NCI-H2081 (cell line): Measurements from ENCODE around the gene ALK.

ENCODE experiments used
- DNase-seq, 2 experiments: peaks; one replicate each; lab custom pipeline; 2025; lab: John Stamatoyannopoulos, UW

The ALK gene

GRCh38 chr2:29789911-29790485 is 131.4 kb downstream of the ALK start:
- DNase-seq = no peak

- DNase-seq = no peak
Observed at GRCh38 chr2:29787473-29788465, 133.6 kb downstream of the ALK start.

- DNase-seq = no peak
Observed at GRCh38 chr2:29786361-29786760, 135.0 kb downstream of the ALK start.

- no peak for DNase-seq
Observed at GRCh38 chr2:29783666-29784065, 137.7 kb downstream of the ALK start.

- no peak for DNase-seq
Observed at GRCh38 chr2:29782549-29783458, 138.6 kb downstream of the ALK start.

GRCh38 chr2:29782087-29782486 is 139.3 kb downstream of the ALK start:
- DNase-seq = no peak

DNA sequence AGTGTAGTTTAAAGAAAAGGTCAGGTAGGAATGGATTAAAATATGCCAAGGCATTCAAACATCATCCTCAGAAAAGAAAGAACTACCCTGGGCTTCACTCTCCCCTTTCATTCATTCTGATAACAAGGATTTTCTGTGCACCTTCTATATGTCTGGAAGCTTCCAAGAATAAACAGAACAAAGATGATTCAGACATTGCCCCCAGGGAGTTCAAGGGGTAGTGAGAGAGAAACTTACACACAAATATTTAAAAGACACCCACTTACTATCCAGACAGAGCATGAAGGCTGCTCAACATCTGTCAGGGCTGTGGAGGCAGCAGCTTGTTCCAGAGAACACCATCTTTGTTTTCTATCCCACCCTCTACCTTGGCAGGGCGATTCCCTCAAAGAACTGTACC is 140.5 kb downstream of the ALK start:
- DNase-seq = no peak

DNA sequence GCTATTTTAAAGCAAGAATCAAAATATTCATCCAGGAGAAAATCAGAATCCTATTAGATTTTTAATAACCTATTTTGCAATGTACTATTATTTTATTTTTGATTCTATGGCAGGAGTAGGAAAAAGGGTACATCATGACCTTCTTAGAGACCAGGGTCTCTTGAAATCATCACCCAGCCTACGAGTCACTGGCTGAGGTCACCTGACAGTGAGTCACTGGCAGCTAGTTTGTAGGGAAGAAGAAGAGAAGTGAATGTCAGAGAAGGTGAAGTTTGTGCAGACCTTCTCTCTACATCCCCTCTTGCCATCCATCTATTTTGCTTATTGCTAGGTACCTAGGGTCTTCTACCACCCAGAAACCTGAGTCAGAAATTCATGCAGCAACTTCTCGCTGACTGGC is 144.2 kb downstream of the ALK start:
- no peak for DNase-seq

GRCh38 chr2:29776406-29776805 is 145.0 kb downstream of the ALK start:
- DNase-seq = no peak

DNA sequence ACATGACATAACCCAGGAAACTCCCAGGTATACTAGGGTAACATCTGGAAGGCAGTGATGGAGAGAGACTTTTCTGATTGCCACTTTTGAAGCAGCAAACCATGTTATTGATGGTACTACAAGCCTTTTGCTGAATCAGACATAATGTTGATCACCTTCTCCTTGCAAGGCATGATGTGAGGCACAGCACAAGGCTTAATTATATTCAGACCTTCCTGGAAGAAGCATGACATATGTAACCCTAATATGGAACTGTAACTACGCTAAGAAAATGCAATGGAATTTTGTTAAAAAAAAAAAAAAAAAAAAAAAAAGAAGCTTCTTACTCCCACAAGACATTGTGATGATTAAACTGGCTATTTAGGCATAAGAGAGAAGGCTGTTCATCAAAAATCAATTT is 145.4 kb downstream of the ALK start:
- no peak for DNase-seq

DNA sequence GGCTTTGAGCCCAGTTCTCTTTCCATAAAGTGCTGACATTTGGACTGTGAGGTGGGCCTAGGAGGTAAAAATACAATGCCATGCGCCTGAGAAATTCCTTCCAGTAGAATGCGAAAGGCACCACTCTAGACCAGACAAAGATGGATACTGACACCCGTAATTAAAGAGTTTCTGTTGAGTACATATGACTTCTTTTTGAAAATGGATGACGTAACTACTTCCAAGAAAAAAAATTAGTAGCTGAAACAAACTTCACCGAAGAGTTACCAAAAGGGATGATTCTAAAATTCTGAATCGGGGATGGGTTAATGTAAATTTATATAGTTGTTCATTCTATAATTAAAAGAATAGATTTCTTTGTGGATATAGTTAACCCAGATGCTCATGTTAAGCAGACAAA is 146.8 kb downstream of the ALK start:
- no peak for DNase-seq

DNA sequence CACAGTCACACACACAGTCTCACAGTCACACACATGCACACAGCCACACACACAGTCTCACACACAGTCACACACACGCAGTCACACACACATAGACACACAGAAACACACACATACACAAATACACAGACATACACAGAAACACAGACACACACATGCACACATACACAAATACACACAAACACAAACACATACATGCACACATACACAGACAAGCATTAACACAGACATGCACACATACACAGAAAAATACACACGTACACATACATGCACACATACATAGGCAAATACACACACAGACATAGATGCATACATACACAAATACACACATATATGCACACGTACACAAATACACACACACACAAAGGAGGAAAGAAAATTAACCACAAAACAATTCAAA is 150.5 kb downstream of the ALK start:
- no peak for DNase-seq

- no peak for DNase-seq
Observed at GRCh38 chr2:29769847-29770246, 151.5 kb downstream of the ALK start.

DNA sequence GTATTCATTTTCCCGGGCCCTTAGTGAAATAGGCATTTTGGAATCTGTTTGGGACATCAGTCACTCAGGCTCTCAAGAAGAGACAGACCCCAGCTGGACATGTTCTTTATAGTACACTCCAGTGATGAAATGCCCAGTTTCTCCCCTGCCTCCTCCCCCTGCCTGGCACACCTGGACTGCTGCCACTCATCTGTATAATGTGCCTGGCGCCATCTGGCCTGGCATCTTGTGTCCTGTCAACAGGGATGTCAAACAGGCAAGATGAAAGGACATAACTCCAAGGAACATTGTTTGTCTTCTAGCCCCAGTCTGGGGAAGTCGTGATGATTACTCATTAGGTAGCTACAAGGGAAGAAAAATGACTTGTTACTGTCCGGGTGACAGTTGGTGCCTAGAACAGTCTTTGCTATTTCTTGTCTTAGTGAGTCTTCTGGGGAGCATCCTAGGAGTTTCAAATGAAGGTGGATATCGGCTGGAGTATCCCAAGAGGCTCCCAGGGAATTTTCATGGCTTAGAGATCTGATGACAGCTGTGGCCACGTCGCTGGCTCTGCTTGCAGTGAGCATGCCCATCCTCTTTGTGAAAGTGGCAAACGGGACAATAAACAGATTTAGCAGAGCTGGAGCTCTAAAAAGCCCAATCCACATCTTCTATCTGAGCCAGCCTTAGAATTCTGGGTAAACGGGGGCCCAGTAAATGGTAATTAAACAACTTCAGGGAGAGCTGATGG is 153.6 kb downstream of the ALK start:
- no peak for DNase-seq

DNA sequence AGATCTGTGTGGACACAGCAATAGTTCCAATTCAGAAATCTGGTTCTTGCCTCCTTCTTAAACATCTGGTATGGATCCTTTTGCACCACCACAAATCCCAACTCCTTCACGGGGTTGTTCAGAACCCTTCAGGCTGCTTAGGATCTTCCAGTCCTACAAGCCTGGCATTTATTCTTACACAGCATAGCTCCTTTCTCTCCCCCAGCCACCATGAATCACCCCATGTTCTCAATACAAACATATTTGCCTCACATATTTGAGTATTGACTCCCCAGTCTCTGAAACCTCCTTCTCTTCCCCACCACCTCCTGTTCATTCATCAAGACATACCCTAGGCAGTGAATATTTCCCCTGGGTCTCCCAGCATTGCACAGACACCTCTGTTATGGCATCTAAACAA is 155.2 kb downstream of the ALK start:
- no peak for DNase-seq

DNA sequence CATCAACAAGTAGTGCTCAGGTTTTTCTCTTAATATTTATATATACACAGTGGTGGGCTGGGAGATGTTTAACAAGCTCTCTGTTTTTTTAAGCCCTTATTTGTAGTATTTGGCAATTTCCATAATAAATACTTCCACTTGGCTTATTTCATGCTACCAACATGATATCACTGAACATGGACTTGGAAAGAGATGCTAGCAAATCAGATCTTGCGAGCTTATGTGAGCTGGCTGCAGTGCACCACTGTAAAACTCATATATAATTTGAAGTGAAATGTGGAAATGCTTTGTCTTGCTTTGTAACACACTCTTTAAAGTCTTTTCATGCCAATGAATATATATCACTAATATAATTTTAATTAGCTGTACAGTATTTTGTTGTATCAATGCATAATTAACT is 155.7 kb downstream of the ALK start:
- DNase-seq = no peak

GRCh38 chr2:29763371-29763770 is 158.0 kb downstream of the ALK start:
- no peak for DNase-seq

DNA sequence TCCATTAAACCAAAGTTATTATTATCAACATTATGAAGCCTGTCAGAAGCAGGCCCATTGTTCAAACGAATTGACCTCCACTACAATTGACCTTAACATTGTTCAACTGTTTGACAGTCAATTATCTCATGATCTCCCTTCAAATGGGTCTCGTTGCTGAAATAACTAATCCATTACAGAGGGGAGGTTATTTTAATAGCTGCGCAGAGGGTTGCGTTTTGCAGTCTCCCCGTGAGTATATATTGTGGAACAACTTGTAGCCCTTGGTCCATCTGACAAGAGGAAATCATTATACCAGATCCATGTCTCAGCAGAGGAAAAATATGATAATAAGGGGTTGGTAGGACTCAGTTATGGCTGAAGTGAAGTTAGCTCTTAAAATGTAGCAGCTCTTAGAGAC is 159.1 kb downstream of the ALK start:
- no peak for DNase-seq

DNA sequence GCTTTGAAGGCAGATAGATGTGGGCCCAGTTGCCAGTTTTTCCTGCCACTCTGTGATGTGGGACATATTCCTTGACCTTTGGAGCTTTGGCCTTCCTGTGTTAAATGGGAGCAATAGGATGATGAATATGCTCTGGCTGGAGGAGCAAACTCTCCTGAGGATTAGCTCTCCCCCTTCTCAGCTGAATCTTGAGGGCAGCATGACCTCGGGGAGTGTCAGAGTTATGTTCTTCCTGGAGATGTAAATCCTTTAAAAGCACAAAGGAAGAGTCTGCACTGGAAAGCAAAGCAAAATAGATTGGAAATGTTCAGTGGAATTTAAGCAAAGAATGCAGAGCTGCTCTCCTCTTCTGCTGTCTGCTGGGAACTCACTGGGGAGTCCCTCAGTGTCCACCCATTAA is 160.1 kb downstream of the ALK start:
- DNase-seq = no peak

- DNase-seq = no peak
Observed at GRCh38 chr2:29760008-29760407, 161.4 kb downstream of the ALK start.

GRCh38 chr2:29759360-29759759 is 162.0 kb downstream of the ALK start:
- no peak for DNase-seq

DNA sequence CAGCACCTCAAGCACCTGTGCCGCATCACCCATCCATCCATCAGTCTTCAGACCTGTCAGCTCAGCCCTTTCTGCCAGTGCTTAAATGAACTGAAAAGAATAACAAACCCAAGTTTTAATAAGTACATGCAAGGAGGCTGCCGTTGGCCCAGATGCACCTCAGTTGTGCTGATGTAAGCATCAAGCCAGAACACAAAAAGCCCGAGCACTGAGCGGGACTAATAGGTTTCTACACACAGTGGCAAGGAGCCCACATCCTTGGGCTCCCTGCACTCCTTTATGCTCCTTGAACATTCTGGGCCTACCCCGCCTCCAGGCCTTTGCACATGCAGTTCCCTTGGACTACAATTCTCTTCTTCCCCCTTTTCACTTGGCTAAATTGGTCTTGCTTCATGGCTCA is 165.6 kb downstream of the ALK start:
- DNase-seq = no peak
